Prostate gland (tissue), 2 donors: ENCODE data around the gene GRID1.

ENCODE experiments used
- POLR2A ChIP-seq: fragments of 450-650 bp; IDR thresholded peaks from one replicate; pipeline ENCODE4 v1.6.1; 2016; ENCODE audit warnings: antibody characterized with exemption, mild to moderate bottlenecking
- TF ChIP-seq, protein P1 (sequence below), 4 experiments: fragments of 200-600 bp in 2 of 4; fragments of 450-650 bp in 2 of 4; sonication (generic) in 2 of 4; IDR thresholded peaks; 1 replicate in 3 of 4; 2 replicates in 1 of 4; pipeline ENCODE4 v1.5.1; 2016 to 2019; ENCODE audit warnings: antibody characterized with exemption in 4 of 4, mild to moderate bottlenecking in 2 of 4, moderate library complexity in 2 of 4

DNA sequence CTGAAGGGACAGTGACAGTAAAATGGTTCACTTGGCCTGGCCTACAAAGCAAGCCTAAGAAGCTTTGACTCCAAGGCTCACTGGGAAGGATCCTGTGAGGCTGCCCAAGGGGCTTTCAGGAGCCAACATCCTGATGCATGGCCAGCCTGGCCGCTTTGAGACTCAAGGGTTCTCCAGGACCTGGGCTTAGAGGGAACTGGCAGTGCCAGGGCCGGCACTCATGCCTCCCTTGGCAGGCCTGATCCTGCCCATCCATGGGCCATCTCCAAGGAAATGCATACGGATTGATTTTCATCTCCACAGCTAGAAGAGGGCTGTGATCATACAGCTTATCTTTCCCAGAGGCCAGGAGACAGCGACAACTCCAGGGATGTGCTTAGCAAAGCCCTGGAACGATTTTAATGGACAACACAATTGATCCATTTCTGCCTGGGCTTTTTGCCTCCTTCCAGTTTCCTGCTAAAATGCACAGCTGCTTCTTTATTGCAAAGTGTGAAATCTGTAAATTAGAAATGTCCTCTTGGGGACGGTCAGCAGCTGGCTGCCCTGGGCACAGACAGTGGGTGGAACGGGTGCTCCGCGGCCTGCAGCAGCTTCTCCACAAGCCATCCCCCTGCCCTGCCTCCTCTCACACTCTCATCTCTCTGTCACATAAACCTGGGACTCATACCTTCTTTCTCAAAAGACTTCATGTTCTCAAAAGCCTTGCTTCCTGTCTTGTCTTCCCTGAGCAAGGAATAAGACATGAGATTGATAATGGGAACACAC is 288.5 kb downstream of the GRID1 start:
- TF ChIP-seq, protein P1, sequence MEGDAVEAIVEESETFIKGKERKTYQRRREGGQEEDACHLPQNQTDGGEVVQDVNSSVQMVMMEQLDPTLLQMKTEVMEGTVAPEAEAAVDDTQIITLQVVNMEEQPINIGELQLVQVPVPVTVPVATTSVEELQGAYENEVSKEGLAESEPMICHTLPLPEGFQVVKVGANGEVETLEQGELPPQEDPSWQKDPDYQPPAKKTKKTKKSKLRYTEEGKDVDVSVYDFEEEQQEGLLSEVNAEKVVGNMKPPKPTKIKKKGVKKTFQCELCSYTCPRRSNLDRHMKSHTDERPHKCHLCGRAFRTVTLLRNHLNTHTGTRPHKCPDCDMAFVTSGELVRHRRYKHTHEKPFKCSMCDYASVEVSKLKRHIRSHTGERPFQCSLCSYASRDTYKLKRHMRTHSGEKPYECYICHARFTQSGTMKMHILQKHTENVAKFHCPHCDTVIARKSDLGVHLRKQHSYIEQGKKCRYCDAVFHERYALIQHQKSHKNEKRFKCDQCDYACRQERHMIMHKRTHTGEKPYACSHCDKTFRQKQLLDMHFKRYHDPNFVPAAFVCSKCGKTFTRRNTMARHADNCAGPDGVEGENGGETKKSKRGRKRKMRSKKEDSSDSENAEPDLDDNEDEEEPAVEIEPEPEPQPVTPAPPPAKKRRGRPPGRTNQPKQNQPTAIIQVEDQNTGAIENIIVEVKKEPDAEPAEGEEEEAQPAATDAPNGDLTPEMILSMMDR (IDR thresholded peaks at IDR 0.05): no peak
- TF ChIP-seq POLR2A: no peak
